ENCODE measurements around the gene SARDH.
"Not testable (repeated sequence)": the region's sequence is repeated elsewhere in the genome, so short reads cannot be mapped to it uniquely, and the experiment has no call there.

SARDH gene

GRCh38 chr9:133775951-133776905 lies 38.1 kb upstream of the SARDH start:
- no peak for DNase-seq

- no peak for DNase-seq
These were observed 37.1 kb upstream of the SARDH start for GRCh38 chr9:133775291-133775690.

GRCh38 chr9:133774799-133775198 lies 36.6 kb upstream of the SARDH start:
- no peak for DNase-seq

- no peak for DNase-seq
These were observed 35.9 kb upstream of the SARDH start for GRCh38 chr9:133773889-133774655.

GRCh38 chr9:133772581-133772980 lies 34.4 kb upstream of the SARDH start:
- no peak for DNase-seq

GRCh38 chr9:133771486-133772482 lies 33.6 kb upstream of the SARDH start:
- DNase-seq: no peak

GRCh38 chr9:133770076-133770777 lies 32.1 kb upstream of the SARDH start:
- no peak for DNase-seq

- no peak for DNase-seq
These were observed 31.4 kb upstream of the SARDH start for GRCh38 chr9:133769511-133770075.

GRCh38 chr9:133768859-133769510 lies 30.8 kb upstream of the SARDH start:
- DNase-seq: no peak

- no peak for DNase-seq
These were observed 30.3 kb upstream of the SARDH start for GRCh38 chr9:133768371-133768858.

GRCh38 chr9:133767625-133768024 lies 29.5 kb upstream of the SARDH start:
- no peak for DNase-seq

- no peak for DNase-seq
These were observed 28.9 kb upstream of the SARDH start for GRCh38 chr9:133767008-133767407.

- DNase-seq: not testable (repeated sequence)
These were observed 28.1 kb upstream of the SARDH start for GRCh38 chr9:133766234-133766633.

GRCh38 chr9:133763272-133764183 lies 25.4 kb upstream of the SARDH start:
- DNase-seq: no peak

GRCh38 chr9:133762488-133763271 lies 24.5 kb upstream of the SARDH start:
- DNase-seq: no peak

- no peak for DNase-seq
These were observed 23.6 kb upstream of the SARDH start for GRCh38 chr9:133761641-133762248.

- no peak for DNase-seq
These were observed 22.6 kb upstream of the SARDH start for GRCh38 chr9:133760713-133761290.

- no peak for DNase-seq
These were observed 21.8 kb upstream of the SARDH start for GRCh38 chr9:133759946-133760345.
